SU-DHL-6 (cell line): Measurements from ENCODE around the gene APPL2.

Experiments used
- H2AFZ ChIP-seq: fragments of 200-600 bp; sonication (generic); 2 replicates; pipeline ENCODE4 v1.6.1; 2014; ENCODE audit warnings: low read depth, mild to moderate bottlenecking, moderate library complexity, mixed read lengths, antibody characterized with exemption, low read length; ENCODE audit not compliant: severe bottlenecking
- H3F3A ChIP-seq: fragments of 200-600 bp; shearing (Covaris generic); 2 replicates; pipeline ENCODE4 v1.6.0; 2016; ENCODE audit warnings: antibody characterized with exemption, mild to moderate bottlenecking; ENCODE audit not compliant: insufficient read depth
- H3K27ac ChIP-seq: fragments of 200-600 bp; sonication (generic); 2 replicates; pipeline ENCODE4 v1.5.1; 2016; ENCODE audit warnings: low read depth, mild to moderate bottlenecking, low read length, moderate library complexity, mixed read lengths
- H3K27me3 ChIP-seq: fragments of 200-600 bp; sonication (generic), shearing (Covaris generic); 2 replicates; pipeline ENCODE4 v1.6.0; 2014; ENCODE audit warnings: mild to moderate bottlenecking, low read length
- H3K36me3 ChIP-seq: fragments of 200-600 bp; sonication (generic); 2 replicates; pipeline ENCODE4 v1.6.1; 2014; ENCODE audit warnings: mild to moderate bottlenecking, low read length, mixed read lengths
- H3K4me2 ChIP-seq: fragments of 300-600, 200-600 bp; shearing (Covaris generic), sonication (generic); 2 replicates; pipeline ENCODE4 v1.6.0; 2014; ENCODE audit warnings: low read length, low read depth, mild to moderate bottlenecking; ENCODE audit not compliant: poor library complexity, severe bottlenecking
- H3K4me3 ChIP-seq: fragments of 200-600 bp; sonication (generic); 2 replicates; pipeline ENCODE4 v1.5.1; 2014; ENCODE audit warnings: antibody characterized with exemption, low read length, mild to moderate bottlenecking, mixed read lengths; ENCODE audit not compliant: insufficient read depth, poor library complexity, severe bottlenecking
- H3K79me2 ChIP-seq: fragments of 200-600 bp; sonication (generic); 2 replicates; pipeline ENCODE4 v1.6.1; 2014; ENCODE audit warnings: mild to moderate bottlenecking, low read length, moderate library complexity; ENCODE audit not compliant: insufficient read depth
- H3K9ac ChIP-seq: fragments of 200-600 bp; sonication (generic); 2 replicates; pipeline ENCODE4 v1.7.0; 2014; ENCODE audit warnings: mild to moderate bottlenecking, low read length
- H3K9me2 ChIP-seq: fragments of 200-600 bp; sonication (generic); replicated peaks from 2 replicates; pipeline ENCODE4 v1.6.1; 2014; ENCODE audit warnings: low read length; ENCODE audit not compliant: insufficient read depth
- H3K9me3 ChIP-seq: fragments of 200-600 bp; sonication (generic); 2 replicates; pipeline ENCODE4 v1.6.1; 2014; ENCODE audit warnings: low read length, mixed read lengths; ENCODE audit not compliant: insufficient read depth
- H4K20me1 ChIP-seq: fragments of 200-600 bp; sonication (generic); 2 replicates; pipeline ENCODE4 v1.6.1; 2014; ENCODE audit warnings: low read depth, mild to moderate bottlenecking, antibody characterized with exemption, low read length, moderate library complexity, mixed read lengths
- EZH2phosphoT487 ChIP-seq: fragments of 200-600 bp; sonication (generic), shearing (Covaris generic); conservative IDR thresholded peaks from 2 replicates; pipeline ENCODE4 v1.6.1; 2018; ENCODE audit warnings: mild to moderate bottlenecking, antibody characterized with exemption, low read length, moderate library complexity, mixed read lengths
- TF ChIP-seq, protein P1 (sequence below): fragments of 200-600 bp; sonication (generic); IDR thresholded peaks from one replicate; pipeline ENCODE4 v1.5.1; 2017; ENCODE audit warnings: antibody characterized with exemption, mild to moderate bottlenecking, low read length, moderate library complexity; ENCODE audit not compliant: insufficient read depth, poor library complexity, severe bottlenecking

The APPL2 gene

DNA sequence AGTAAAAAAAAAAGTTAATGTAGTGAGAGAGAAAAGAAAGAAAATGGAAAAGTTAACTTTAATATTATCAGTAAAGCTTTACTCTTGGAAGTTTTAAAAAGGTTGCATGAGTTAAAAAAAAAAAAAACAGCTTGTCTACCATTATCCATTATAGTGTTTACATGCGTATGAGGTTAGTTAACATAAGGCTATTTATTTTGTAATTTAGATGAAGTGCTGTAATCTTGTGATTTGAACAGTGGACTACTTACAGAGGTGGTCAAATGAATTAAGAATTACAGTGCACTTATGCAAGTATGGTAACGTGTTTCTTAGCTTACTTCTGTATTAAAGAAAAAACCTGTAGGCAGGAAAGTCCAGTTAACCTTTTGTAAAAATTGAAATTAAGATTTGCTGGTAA lies 97.7 kb downstream of the APPL2 start:
- peaks cover 75% of the 10 kb centered on the region for H3K36me3 ChIP-seq
- no peak overlapping the region for H2AFZ ChIP-seq
- H3K4me3 ChIP-seq: no peak overlapping the region
- H3K4me2 ChIP-seq: no peak overlapping the region
- no peaks in the 10 kb centered on the region for H3K79me2 ChIP-seq
- no peak overlapping the region for H3K27ac ChIP-seq
- H3K9me3 ChIP-seq: no peaks in the 10 kb centered on the region
- TF ChIP-seq EZH2phosphoT487: no peak
- TF ChIP-seq, protein P1, sequence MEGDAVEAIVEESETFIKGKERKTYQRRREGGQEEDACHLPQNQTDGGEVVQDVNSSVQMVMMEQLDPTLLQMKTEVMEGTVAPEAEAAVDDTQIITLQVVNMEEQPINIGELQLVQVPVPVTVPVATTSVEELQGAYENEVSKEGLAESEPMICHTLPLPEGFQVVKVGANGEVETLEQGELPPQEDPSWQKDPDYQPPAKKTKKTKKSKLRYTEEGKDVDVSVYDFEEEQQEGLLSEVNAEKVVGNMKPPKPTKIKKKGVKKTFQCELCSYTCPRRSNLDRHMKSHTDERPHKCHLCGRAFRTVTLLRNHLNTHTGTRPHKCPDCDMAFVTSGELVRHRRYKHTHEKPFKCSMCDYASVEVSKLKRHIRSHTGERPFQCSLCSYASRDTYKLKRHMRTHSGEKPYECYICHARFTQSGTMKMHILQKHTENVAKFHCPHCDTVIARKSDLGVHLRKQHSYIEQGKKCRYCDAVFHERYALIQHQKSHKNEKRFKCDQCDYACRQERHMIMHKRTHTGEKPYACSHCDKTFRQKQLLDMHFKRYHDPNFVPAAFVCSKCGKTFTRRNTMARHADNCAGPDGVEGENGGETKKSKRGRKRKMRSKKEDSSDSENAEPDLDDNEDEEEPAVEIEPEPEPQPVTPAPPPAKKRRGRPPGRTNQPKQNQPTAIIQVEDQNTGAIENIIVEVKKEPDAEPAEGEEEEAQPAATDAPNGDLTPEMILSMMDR: no peak
- H3K9me2 ChIP-seq: no peaks in the 10 kb centered on the region
- H3K27me3 ChIP-seq: no peaks in the 10 kb centered on the region
- no peaks in the 10 kb centered on the region for H4K20me1 ChIP-seq
- peaks cover 6% of the 10 kb centered on the region; the same call in 1 of the 2 replicates for H3F3A ChIP-seq
- H3K9ac ChIP-seq: no peak overlapping the region
